ENCODE measurements around the gene SLFN14.
A peak's percentile ranks its signal among the peaks of the same experiment; 100 is the strongest.
"Not testable (repeated sequence)": the region's sequence is repeated elsewhere in the genome, so short reads cannot be mapped to it uniquely, and the experiment has no call there.

The SLFN14 gene

GRCh38 chr17:35560703-35561102, at the start of gene SLFN14:
SLFN14 (minus strand) TSS chr17:35560819; CDS start chr17:35558062, 2,757 bp downstream.
- no peak for DNase-seq (ENCODE audit: low read depth)

GRCh38 chr17:35609831-35610230, 49.2 kb upstream of the SLFN14 start:
- DNase-seq (ENCODE audit: low read depth) = no peak

- no peak for DNase-seq (ENCODE audit: low read depth)
Observed at GRCh38 chr17:35607239-35607847, 46.7 kb upstream of the SLFN14 start.

GRCh38 chr17:35605678-35606077, 45.1 kb upstream of the SLFN14 start:
- DNase-seq (ENCODE audit: low read depth) = peak; percentile 47

- no peak for DNase-seq (ENCODE audit: low read depth)
Observed at GRCh38 chr17:35603674-35604073, 43.1 kb upstream of the SLFN14 start.

- DNase-seq (ENCODE audit: low read depth) = no peak
Observed at GRCh38 chr17:35597604-35598003, 37.0 kb upstream of the SLFN14 start.

GRCh38 chr17:35596530-35597233, 36.1 kb upstream of the SLFN14 start:
- no peak for DNase-seq (ENCODE audit: low read depth)

- DNase-seq (ENCODE audit: low read depth) = no peak
Observed at GRCh38 chr17:35596072-35596471, 35.5 kb upstream of the SLFN14 start.

GRCh38 chr17:35588196-35588920, 27.7 kb upstream of the SLFN14 start:
- DNase-seq (ENCODE audit: low read depth) = no peak

GRCh38 chr17:35587074-35587961, 26.7 kb upstream of the SLFN14 start, which contains the start of gene AP2B1:
AP2B1 (plus strand) TSS chr17:35587322; CDS start chr17:35594031, 6,709 bp downstream.
- DNase-seq (ENCODE audit: low read depth) = peak; percentile 94

- DNase-seq (ENCODE audit: low read depth) = no peak
Observed at GRCh38 chr17:35586569-35587073, 26.0 kb upstream of the SLFN14 start.

- no peak for DNase-seq (ENCODE audit: low read depth)
Observed at GRCh38 chr17:35584061-35584460, 23.4 kb upstream of the SLFN14 start.

- DNase-seq (ENCODE audit: low read depth) = no peak
Observed at GRCh38 chr17:35578929-35579432, 18.4 kb upstream of the SLFN14 start.

- peak; percentile 83 for DNase-seq (ENCODE audit: low read depth)
Observed at GRCh38 chr17:35578197-35578928, 17.7 kb upstream of the SLFN14 start, which contains the start of gene PEX12. PEX12 (minus strand) TSS chr17:35578571; CDS start chr17:35578021, 550 bp downstream.

- no peak for DNase-seq (ENCODE audit: low read depth)
Observed at GRCh38 chr17:35577830-35578196, 17.2 kb upstream of the SLFN14 start.

- no peak for DNase-seq (ENCODE audit: low read depth)
Observed at GRCh38 chr17:35575759-35576158, 15.1 kb upstream of the SLFN14 start.

- DNase-seq (ENCODE audit: low read depth) = no peak
Observed at GRCh38 chr17:35569405-35569804, 8.8 kb upstream of the SLFN14 start.

GRCh38 chr17:35568561-35568960, 7.9 kb upstream of the SLFN14 start:
- DNase-seq (ENCODE audit: low read depth) = no peak

- DNase-seq (ENCODE audit: low read depth) = no peak
Observed at GRCh38 chr17:35566968-35567367, 6.3 kb upstream of the SLFN14 start.

- not testable (repeated sequence) for DNase-seq (ENCODE audit: low read depth)
Observed at GRCh38 chr17:35563181-35563580, 2.6 kb upstream of the SLFN14 start.

Measured in fibroblast of the conjunctiva (primary cell).